Stimulated activated CD4-positive, alpha-beta T cell treated with anti-CD3 and anti-CD28 coated beads, TNF-alpha, amount 100 ng/mL, for 24 hours (primary cell): ENCODE data around the gene ADGRA1.

Experiments
- DNase-seq, 3 experiments: peaks; one replicate each; pipeline ENCODE4 v3.0.0-alpha.2; 2020; ENCODE audit warnings: low read depth in 3 of 3

ADGRA1 gene

GRCh38 chr10:133178357-133179127 lies 90.8 kb downstream of the ADGRA1 start:
- no peak for DNase-seq

- no peak for DNase-seq
Observed at GRCh38 chr10:133179128-133179520, 91.4 kb downstream of the ADGRA1 start.

GRCh38 chr10:133179651-133180050 lies 91.9 kb downstream of the ADGRA1 start:
- no peak for DNase-seq

GRCh38 chr10:133180192-133180964 lies 92.7 kb downstream of the ADGRA1 start:
- DNase-seq, result no peak

- DNase-seq, result no peak
Observed at GRCh38 chr10:133180965-133181639, 93.4 kb downstream of the ADGRA1 start.
